Skeletal muscle satellite cell (primary cell): ENCODE data around the gene KPTN.
A peak's percentile ranks its signal among the peaks of the same experiment; 100 is the strongest.

Experiments used
- H3K27me3 ChIP-seq: 2 replicates; pipeline ENCODE4 v1.7.0; 2013; ENCODE audit warnings: low read length; ENCODE audit not compliant: control insufficient read depth, insufficient read depth
- H3K36me3 ChIP-seq: 2 replicates; pipeline ENCODE4 v1.7.0; 2013; ENCODE audit warnings: mild to moderate bottlenecking, control low read depth, low read length; ENCODE audit not compliant: insufficient read depth
- H3K4me1 ChIP-seq: 2 replicates; pipeline ENCODE4 v1.7.0; 2013; ENCODE audit warnings: low read length; ENCODE audit not compliant: control insufficient read depth, insufficient read depth
- H3K4me2 ChIP-seq: 2 replicates; pipeline ENCODE4 v1.7.0; 2013; ENCODE audit warnings: mild to moderate bottlenecking, low read length
- H3K4me3 ChIP-seq: 2 replicates; pipeline ENCODE4 v1.7.0; 2013; ENCODE audit warnings: low read length
- H3K9ac ChIP-seq: 2 replicates; pipeline ENCODE4 v1.7.0; 2013; ENCODE audit warnings: mild to moderate bottlenecking, low read depth, low read length, moderate library complexity
- H3K9me3 ChIP-seq: replicated peaks from 2 replicates; pipeline ENCODE4 v1.7.0; 2013; ENCODE audit warnings: mild to moderate bottlenecking, control low read depth, low read length

The KPTN gene

DNA sequence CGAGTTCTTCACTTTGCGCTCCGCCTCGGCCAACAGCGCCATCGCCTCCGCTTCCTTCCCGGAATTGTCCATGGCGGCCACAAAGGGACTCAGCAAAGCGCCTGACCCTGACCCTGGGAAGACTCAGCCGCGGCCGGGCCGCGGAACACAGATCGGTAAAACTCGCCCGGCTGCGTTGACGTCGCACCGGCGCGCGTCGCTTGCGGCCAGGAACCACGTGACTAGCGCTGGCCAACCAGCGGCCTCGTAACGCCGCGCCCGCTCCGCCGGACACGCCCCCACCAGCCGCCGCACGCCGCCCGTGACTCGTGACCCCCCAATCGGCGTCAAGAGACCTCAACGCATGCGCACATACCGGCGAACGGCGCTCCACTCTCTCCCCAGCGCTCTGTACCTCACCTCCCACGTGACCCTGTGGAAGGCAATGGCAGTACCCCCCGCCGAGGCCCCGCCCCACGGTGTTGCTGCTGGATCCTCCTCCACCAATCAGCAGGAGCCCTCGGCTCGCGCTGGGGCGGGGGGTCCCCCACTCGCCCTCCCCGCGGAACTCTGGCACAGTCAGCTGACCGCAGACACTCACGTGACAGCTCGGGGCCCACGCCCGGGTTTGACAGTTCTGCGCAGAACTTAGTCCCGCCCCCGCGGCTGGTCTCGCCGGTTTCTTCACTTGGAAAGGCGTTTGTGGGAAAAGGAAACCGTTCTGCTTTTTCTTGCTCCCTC lies 31.0 kb upstream of the KPTN start, which contains the start of gene NAPA:
TSS of gene NAPA (minus strand) at position 195 of the 720 bp plus-strand sequence. CDS start at position 72, 123 bp downstream.
- Histone ChIP-seq H3K4me2 (peak within 1 kb of the TSS; percentile 95), H3K9ac (peak within 1 kb of the TSS; percentile 98), H3K4me1 (peaks cover 41% of the 10 kb centered on the region), H3K4me3 (peak within 1 kb of the TSS; percentile 86), H3K9me3 (no peaks in the 10 kb centered on the region), H3K27me3 (no peaks in the 10 kb centered on the region), H3K36me3 (peaks cover 4% of the 10 kb centered on the region)

DNA sequence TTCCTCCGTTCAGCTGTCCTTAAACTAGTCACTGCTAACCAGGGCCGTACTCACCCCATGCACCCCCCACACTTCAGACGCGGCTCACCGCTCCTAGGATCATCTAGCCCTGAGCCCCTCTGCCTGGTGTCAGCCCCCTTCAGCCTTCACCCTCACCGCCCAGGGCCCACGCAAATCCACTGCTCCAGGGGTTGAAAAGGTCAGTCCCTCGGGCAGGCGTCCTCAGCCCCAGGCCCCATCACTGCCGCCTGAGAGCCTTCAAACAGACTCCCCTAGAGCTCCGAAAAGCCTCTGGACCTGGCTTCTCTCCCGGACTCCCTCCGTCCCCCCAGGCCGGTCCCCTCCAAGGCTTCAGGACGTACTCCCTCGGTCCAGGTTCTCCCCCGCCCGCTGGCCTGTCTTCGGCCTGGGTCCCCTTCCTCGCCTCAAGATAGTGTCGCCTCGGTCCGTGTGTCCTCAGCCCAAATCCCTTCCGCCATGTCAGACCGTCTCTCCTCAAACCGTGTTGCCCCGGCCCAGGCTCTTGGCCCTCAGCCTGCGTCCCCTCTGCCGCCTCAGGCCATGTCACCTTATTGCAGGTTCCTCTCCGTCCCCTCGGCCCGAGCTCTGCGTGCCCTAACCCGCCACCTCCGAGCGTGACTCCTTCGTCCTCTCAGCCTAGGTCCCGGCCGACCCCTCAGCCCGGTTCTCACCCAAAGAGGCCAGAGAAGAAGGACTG lies 30.3 kb upstream of the KPTN start:
- Histone ChIP-seq H3K36me3 (peaks cover 4% of the 10 kb centered on the region), H3K4me2 (peak overlapping the region; percentile 95), H3K4me3 (peak overlapping the region; percentile 86), H3K9ac (peak overlapping the region; percentile 98), H3K9me3 (no peaks in the 10 kb centered on the region), H3K27me3 (no peaks in the 10 kb centered on the region), H3K4me1 (peaks cover 48% of the 10 kb centered on the region)

DNA sequence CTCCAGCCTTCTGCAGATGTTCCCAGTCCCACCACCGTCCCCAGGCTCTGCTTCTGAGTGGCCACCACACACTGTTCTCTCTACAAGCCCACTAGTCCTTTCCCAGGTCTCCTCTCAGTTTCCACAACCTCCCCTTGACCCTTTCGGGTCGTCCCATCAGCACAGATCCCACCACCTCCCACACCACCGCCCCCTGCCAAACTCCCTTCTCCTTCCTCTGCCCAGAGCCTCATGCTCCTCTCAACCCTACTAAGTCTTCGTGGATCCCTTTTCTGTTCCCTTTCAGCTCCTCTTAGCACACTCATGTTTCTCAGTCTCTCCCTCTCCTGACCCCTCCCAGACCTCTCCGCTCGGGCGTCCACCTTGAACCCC lies 28.9 kb upstream of the KPTN start:
- Histone ChIP-seq H3K9me3 (no peaks in the 10 kb centered on the region), H3K4me1 (peaks cover 59% of the 10 kb centered on the region), H3K27me3 (no peaks in the 10 kb centered on the region), H3K36me3 (peaks cover 4% of the 10 kb centered on the region), H3K4me2 (peak overlapping the region; percentile 95), H3K9ac (peak overlapping the region; percentile 98), H3K4me3 (peak overlapping the region; percentile 86)

DNA sequence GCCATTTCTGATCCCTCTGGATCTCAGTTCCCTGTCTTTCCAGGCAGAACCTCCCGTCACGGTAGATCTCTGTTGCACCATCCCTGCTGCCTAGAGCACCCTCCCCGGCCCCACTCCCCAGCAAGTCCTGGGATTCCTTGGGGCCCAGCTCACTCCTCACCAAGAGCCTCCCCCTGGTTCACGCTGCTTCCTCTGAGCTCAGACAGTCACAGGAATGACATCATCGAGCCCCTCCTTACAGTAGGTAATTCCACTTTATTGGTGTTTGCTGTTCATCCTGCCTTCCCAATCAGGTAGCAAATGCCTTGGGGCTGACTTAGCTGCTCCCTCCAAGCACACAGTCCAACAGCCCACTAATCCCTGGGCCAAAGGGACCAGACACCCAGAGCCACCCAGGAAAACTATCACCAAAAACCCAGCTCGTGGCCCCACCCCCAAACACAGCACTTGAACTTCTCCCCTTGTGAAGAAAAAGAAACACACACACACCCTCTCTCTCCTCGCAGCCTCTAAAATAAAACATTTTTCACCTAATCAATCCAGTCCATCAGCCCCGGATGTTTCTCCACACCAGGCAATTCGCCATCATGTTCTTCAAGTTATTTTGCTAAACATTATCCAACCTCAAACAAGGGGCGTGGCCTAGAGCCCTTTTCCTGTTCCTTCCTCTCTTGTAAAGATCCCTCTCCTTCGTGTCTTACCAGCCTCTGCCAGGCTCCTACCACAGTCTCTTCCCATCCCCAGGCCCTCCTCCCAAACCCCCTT lies 28.3 kb upstream of the KPTN start:
- no peaks in the 10 kb centered on the region for H3K27me3 ChIP-seq

DNA sequence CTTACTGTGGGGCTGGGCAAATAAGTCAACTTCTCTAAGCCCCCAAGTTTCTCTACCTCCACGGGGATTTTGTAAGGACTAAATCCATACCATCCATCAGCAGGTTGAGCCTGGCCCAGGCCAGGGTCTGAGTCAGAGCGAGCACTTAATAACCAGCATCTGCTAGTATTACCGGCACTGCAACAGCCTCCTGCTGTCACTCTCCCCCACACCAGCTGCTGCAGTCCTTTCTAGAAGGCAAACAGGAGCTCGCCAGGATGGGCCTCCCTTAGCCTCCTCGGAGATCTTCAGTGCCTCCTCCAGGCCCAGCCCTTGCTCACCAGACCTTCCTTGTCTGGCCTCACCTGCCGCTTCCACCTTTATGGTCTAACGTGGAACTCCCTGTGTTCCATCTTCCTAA lies 27.7 kb upstream of the KPTN start:
- peak overlapping the region; percentile 95 for H3K4me2 ChIP-seq
- H3K9ac ChIP-seq = peak overlapping the region; percentile 98
- peak overlapping the region; percentile 86 for H3K4me3 ChIP-seq
- H3K9me3 ChIP-seq = no peaks in the 10 kb centered on the region
- H3K4me1 ChIP-seq = peaks cover 72% of the 10 kb centered on the region
- H3K36me3 ChIP-seq = peaks cover 6% of the 10 kb centered on the region
- H3K27me3 ChIP-seq = no peaks in the 10 kb centered on the region

More for the DNA sequence above, 28.3 kb upstream of the KPTN start:
- Histone ChIP-seq H3K4me2 (peak overlapping the region; percentile 95), H3K4me3 (peak overlapping the region; percentile 86), H3K9me3 (no peaks in the 10 kb centered on the region), H3K9ac (peak overlapping the region; percentile 98), H3K4me1 (peaks cover 65% of the 10 kb centered on the region), H3K36me3 (peaks cover 4% of the 10 kb centered on the region)

DNA sequence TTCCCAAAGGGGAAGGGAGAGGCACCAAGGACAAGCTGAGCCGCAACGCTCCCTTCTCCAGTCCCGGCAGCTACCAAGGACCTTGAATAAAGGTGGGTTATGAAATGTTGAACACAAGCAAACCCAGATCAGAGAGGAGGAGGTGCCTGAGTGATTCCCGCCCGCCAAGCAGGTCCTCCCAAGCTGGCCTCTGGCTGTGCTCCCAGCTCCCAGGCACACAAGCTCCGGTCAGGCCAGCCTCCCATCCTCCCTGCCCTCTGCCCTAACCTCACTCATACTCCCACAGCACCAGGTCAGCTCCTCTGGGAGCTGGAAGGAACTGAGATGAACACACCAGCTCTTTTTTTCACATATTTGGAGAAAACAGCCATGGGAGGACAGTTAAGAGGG lies 27.1 kb upstream of the KPTN start:
- Histone ChIP-seq H3K9me3 (no peaks in the 10 kb centered on the region), H3K9ac (no peak overlapping the region), H3K27me3 (no peaks in the 10 kb centered on the region), H3K4me2 (peak overlapping the region; percentile 95), H3K4me1 (peaks cover 75% of the 10 kb centered on the region), H3K36me3 (peaks cover 12% of the 10 kb centered on the region), H3K4me3 (no peak overlapping the region)

DNA sequence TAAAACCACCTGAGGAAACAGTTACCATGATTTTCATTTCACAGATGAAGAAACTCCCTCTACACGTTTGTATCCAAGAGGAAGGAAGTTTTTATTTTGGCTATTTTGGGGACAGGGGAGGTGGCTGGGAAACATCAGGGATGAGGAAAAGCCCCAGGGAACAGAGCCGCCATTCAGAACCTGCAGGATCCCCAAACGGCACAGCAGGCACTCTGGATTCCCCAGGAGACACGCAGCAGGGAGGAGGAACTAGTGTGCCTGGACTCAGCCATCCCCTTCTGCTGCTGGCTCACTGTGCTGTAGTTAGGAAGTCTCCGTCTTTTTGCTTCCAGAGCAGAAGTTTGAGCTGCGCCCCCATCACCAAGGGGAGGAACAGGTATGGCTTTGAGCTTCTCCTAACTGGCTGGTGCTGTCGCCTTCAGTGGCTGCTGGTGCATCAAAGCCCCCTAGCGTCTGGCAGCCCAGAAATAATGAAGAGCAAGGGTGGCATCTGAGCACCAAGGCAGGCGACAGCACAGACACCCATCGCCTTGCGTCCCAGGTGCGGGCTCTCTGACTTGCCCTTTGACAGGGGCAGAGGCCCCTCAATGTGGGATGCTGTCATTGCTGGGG lies 26.6 kb upstream of the KPTN start:
- no peaks in the 10 kb centered on the region for H3K27me3 ChIP-seq
- H3K4me3 ChIP-seq = peak overlapping the region; percentile 27
- H3K9ac ChIP-seq = peak overlapping the region; percentile 61
- H3K4me1 ChIP-seq = peaks cover 70% of the 10 kb centered on the region
- H3K36me3 ChIP-seq = peaks cover 14% of the 10 kb centered on the region
- no peaks in the 10 kb centered on the region for H3K9me3 ChIP-seq
- H3K4me2 ChIP-seq = peak overlapping the region; percentile 95

DNA sequence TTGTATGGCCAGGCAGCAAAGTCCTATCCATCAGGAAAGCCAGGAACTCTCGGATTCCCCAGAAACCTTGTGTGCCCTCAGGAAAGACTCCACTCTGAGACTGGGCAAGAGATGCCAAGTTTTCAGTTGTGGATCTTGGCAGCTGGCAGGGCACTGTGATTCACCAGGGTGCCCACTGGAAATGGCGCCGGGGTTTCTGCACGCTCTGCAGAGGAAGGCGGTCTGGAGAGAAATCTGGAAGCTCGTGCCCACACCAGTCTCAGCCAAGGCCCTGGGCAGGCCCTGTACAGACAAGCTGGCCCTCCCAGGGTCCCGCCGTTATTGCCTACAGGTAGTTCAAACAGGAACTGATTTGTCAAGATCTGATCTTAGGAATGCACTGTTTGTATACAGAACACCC lies 26.0 kb upstream of the KPTN start:
- peaks cover 70% of the 10 kb centered on the region for H3K4me1 ChIP-seq
- H3K9me3 ChIP-seq = no peaks in the 10 kb centered on the region
- H3K4me3 ChIP-seq = peak overlapping the region; percentile 58
- H3K9ac ChIP-seq = peak overlapping the region; percentile 61
- no peaks in the 10 kb centered on the region for H3K27me3 ChIP-seq
- peaks cover 20% of the 10 kb centered on the region for H3K36me3 ChIP-seq
- peak overlapping the region; percentile 95 for H3K4me2 ChIP-seq

DNA sequence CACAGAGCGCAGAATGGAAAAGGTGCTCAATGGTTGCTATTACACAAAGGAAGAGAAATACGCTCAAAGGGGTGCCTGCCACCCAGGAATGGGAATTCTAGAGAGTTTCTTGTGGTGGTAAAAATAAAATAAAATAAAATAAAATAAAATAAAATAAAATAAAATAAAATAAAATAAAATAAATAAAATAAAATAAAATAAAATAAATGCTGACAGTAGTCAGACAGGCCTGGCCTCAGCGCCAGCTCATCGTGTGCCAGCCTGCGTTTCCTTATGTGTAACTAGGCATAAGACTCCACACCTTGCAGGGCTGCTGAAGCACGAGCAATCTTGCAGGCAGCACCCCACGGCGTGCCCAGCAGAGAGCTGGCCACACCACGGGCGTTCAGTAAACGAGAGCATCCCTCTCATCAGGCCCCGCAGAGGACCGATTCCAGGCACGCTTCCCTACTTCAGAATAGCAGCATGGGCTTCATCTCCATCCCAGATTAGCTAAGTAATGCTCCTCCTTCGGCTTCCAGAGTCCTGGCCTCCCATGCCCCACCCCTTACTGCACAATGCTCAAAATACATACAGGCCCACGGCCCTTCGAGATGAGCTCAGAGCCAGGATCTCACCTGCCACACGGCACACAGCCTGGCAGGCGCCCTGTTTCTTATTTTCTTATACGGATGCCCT lies 25.3 kb upstream of the KPTN start:
- peak overlapping the region; percentile 95 for H3K4me2 ChIP-seq
- H3K36me3 ChIP-seq = peaks cover 27% of the 10 kb centered on the region
- no peaks in the 10 kb centered on the region for H3K9me3 ChIP-seq
- H3K9ac ChIP-seq = peak overlapping the region; percentile 59
- peak overlapping the region; percentile 58 for H3K4me3 ChIP-seq
- H3K4me1 ChIP-seq = peaks cover 70% of the 10 kb centered on the region
- H3K27me3 ChIP-seq = no peaks in the 10 kb centered on the region

DNA sequence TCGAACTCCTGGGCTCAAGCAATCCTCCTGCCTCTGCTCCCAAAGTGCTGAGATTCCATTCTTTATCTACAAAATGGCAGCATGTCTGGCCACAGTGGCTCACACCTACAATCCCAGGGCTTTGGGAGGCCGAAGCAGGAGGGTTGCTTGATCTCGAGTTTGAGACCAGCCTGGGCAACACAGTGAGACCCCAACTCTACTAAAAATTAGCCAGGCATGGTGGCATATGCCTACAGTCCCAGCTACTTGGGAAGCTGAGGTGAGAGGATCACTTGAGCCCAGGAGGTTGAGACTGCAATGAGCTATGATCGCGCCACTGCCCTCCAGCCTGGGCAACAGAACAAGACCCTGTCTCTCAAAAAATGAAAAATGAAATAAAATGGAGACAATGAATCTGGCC lies 24.7 kb upstream of the KPTN start:
- H3K27me3 ChIP-seq = no peaks in the 10 kb centered on the region
- H3K36me3 ChIP-seq = peaks cover 33% of the 10 kb centered on the region
- no peak overlapping the region for H3K9ac ChIP-seq
- H3K9me3 ChIP-seq = no peaks in the 10 kb centered on the region
- H3K4me1 ChIP-seq = peaks cover 70% of the 10 kb centered on the region
- no peak overlapping the region for H3K4me3 ChIP-seq
- H3K4me2 ChIP-seq = no peak overlapping the region
